Loucy (cell line): ENCODE results near the gene PYGB.

Experiments used
- EZH2phosphoT487 ChIP-seq: fragments of 200-600 bp; IDR thresholded peaks from 2 replicates; pipeline ENCODE4 v1.6.1; 2018; ENCODE audit warnings: antibody characterized with exemption, mild to moderate bottlenecking, moderate library complexity, borderline replicate concordance
- TF ChIP-seq, protein P1 (sequence below): fragments of 200-600 bp; sonication (generic); conservative IDR thresholded peaks from 2 replicates; pipeline ENCODE4 v1.5.1; 2014; ENCODE audit warnings: mild to moderate bottlenecking, antibody characterized with exemption, low read length

DNA sequence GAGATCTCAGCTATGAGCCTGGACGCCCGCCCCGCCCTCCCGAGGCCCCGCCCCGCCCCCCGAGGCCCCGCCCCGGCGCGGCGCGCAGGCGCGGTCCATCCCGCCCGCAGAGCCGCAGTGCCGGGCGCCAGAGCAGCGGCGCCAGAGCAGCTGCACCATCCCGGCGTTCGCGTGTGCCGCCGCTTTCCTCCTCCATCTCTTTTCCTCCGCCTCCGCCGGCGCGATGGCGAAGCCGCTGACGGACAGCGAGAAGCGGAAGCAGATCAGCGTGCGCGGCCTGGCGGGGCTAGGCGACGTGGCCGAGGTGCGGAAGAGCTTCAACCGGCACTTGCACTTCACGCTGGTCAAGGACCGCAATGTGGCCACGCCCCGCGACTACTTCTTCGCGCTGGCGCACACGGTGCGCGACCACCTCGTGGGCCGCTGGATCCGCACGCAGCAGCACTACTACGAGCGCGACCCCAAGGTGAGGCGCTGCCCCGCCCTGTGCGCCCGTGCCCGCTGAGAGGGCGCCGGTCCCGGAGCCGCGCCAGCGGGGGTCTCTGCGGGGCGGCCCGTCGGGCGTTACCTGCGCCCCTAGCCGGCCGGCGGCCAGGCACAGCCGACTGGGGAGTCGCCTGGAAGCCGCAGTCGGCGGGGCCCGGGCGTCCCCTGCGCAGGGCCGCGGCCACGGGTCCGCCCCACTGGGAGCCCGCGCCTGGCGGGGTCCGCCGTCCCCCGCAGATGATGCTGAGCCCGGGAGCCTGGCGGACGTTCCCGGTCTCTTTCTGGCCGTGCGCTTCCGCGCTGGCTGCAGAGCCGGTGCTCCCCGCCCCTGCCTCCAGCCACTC, at the start of gene PYGB:
- TF ChIP-seq EZH2phosphoT487, result no peak
- TF ChIP-seq, protein P1, sequence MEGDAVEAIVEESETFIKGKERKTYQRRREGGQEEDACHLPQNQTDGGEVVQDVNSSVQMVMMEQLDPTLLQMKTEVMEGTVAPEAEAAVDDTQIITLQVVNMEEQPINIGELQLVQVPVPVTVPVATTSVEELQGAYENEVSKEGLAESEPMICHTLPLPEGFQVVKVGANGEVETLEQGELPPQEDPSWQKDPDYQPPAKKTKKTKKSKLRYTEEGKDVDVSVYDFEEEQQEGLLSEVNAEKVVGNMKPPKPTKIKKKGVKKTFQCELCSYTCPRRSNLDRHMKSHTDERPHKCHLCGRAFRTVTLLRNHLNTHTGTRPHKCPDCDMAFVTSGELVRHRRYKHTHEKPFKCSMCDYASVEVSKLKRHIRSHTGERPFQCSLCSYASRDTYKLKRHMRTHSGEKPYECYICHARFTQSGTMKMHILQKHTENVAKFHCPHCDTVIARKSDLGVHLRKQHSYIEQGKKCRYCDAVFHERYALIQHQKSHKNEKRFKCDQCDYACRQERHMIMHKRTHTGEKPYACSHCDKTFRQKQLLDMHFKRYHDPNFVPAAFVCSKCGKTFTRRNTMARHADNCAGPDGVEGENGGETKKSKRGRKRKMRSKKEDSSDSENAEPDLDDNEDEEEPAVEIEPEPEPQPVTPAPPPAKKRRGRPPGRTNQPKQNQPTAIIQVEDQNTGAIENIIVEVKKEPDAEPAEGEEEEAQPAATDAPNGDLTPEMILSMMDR, result no peak
